Adipose tissue (tissue), 3 donors: ENCODE measurements around the gene TBC1D2. TPM values are rescaled to one million over a fixed set of nuclear protein-coding genes. Genes with fewer than 3 reads are reported as not detected.

Experiments
- H3K27ac ChIP-seq: one replicate; pipeline ENCODE4 v1.5.1; 2013; ENCODE audit warnings: low read depth, low read length
- WGBS, 3 donors: extraction: QIAGEN DNeasy Blood & Tissue Kit; methylation state at CpG; one replicate each; pipeline ENCODE4 v1.1.7; 2013; 5-methylcytosine and 5-hydroxymethylcytosine counted together
- polyA plus RNA-seq, 3 donors: library from polyadenylated mRNA; stranded (reverse); fragments of 200-250 nt; gene quantifications; one replicate each; pipeline ENCODE4 v1.2.3, GENCODE V29; 2013
- donor health status: healthy with polysubstance abuse.
- donor health status: Bipolar disorder and iron deficiency.
- donor health status: healthy.

Gene TBC1D2
- polyA plus RNA-seq, 3 donors = 2.6 to 6.9 (median 5.7) TPM

DNA sequence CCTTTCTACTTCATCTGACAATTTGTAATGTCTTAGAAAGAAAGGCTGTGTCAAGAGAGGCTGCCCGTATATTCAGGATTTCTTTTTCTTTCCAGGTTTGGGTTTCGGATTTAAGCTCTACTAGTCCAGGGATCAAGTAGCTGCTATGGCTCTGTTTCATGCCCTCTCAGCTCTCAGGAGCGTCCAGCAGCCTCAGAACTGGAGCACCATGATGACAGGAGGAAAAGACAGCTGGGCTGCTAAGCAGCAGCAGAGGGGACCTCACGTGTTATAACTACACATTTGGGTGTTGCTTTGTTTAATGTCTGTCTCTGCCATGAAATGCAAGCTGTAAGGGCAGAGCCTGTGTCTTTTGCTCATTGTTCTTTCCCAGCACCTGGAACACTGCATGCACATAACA lies 28.5 kb downstream of the TBC1D2 start:
- 90 to 92% (median 91%) methylated on average over 4 of the region's 4 CpGs for WGBS, 3 donors
- H3K27ac ChIP-seq = no peak overlapping the region

- WGBS, 3 donors = 23 to 45% (median 45%) methylated on average over 1 of the region's 1 CpG
Measured at GRCh38 chr9:98226516-98226915, 28.9 kb downstream of the TBC1D2 start.

GRCh38 chr9:98225015-98225442 lies 30.4 kb downstream of the TBC1D2 start:
- no peak overlapping the region for H3K27ac ChIP-seq
- WGBS, 3 donors = 87 to 91% (median 88%) methylated on average over 6 of the region's 6 CpGs

More at GRCh38 chr9:98226516-98226915, 28.9 kb downstream of the TBC1D2 start:
- H3K27ac ChIP-seq = no peak overlapping the region

GRCh38 chr9:98222885-98223691 lies 32.4 kb downstream of the TBC1D2 start:
- H3K27ac ChIP-seq = no peak overlapping the region
- 65 to 80% (median 65%) methylated on average over 5 of the region's 5 CpGs for WGBS, 3 donors

DNA sequence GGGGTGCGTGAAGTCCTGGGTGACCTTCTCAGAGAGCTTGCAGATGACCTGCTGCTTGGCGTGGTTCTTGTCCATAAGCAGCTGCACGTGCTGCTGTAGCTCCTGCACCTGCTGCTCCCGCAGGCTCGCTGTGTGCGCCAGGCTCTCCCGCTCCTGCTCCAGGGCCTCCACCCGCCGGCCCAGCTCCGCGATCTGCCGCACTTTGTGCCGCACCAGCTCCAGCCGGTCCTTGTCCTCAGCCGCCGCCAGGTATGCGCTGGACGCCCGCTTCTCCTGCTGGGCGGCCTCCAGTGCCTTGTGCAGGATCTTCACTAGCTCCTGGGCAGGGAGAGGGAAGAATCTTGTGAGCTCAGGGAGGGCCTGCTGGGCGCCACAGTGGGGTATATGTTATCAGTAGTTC lies 34.5 kb downstream of the TBC1D2 start:
- WGBS, 3 donors = 92 to 94% (median 94%) methylated on average over 21 of the region's 21 CpGs
- no peak overlapping the region for H3K27ac ChIP-seq

DNA sequence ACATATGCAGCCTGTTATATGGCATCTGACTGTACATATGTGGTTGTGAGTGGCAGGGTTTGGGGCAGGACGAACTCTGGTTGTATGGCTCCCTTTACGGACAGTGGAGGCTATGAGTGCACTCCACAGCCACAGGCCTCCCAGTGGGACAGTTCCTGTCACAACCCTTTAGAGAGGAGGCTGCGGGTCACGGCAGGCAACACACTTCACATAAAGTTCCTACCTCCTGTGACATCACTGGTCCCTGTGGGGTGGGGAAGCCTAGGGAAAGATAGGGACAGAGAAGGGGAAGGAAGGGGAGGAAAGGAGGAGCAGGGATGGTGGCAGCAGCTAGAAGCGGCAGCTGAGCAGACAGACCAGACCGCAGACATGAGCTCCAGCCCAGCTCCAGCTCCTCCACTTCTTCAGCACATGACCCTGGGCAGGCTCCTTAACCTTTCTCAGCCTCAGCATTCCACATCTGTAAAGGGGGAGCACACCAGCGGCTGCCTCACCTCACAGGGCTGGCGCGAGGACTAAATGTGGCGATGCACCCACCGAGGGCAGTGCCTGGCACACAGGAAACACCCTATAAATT lies 35.6 kb downstream of the TBC1D2 start:
- no peak overlapping the region for H3K27ac ChIP-seq
- WGBS, 3 donors = 94 to 96% (median 94%) methylated on average over 11 of the region's 11 CpGs

- no peak overlapping the region for H3K27ac ChIP-seq
Measured at GRCh38 chr9:98219364-98219716, 36.1 kb downstream of the TBC1D2 start.

GRCh38 chr9:98218562-98219363 lies 36.7 kb downstream of the TBC1D2 start:
- WGBS, 3 donors = 84 to 95% (median 91%) methylated on average over 11 of the region's 11 CpGs
- H3K27ac ChIP-seq = no peak overlapping the region

More at GRCh38 chr9:98219364-98219716, 36.1 kb downstream of the TBC1D2 start:
- 84 to 92% (median 86%) methylated on average over 7 of the region's 7 CpGs for WGBS, 3 donors

- H3K27ac ChIP-seq = no peak overlapping the region
- 82 to 100% (median 96%) methylated on average over 2 of the region's 2 CpGs for WGBS, 3 donors
Measured at GRCh38 chr9:98217255-98217654, 38.2 kb downstream of the TBC1D2 start.

DNA sequence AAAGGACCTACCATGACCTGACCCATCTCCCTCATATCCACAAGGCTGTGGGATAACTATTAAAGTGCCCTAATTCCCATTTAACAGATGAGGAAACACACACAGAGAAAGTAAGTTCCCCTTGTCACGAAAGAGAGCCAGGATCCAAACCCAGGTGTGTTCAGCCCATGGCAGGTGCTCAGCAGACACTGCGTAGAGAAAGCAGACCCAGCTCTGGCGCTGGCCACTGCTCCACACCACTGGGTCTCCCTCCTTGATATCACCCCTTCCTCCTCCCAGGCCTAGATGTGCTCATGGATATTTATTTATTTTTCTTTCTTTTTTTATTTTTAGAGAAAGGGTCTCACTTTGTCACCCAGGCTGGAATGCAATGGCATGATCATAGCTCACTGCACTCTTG lies 39.1 kb downstream of the TBC1D2 start:
- WGBS, 3 donors = 93 to 97% (median 94%) methylated on average over 3 of the region's 3 CpGs
- no peak overlapping the region for H3K27ac ChIP-seq

- H3K27ac ChIP-seq = no peak overlapping the region
- 73 to 83% (median 81%) methylated on average over 9 of the region's 9 CpGs for WGBS, 3 donors
Measured at GRCh38 chr9:98215821-98216220, 39.6 kb downstream of the TBC1D2 start.

DNA sequence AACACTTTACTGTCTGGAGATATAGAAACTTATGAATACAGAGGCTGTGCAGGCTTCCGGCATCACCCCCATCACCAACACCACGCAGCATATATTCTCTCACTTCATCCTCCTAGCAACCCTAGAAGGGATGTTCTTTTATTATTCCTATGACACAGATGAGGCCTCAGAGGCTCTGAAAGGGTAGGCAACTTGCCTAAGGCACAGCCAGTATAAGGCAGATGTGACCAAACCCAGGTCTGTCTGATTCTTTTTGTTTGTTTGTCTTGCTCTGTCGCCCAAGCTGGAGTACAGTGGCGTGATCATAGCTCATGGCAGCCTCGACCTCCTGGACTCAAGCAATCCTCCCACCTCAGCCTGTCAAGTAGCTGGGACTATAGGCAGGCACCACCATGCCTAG lies 40.2 kb downstream of the TBC1D2 start:
- H3K27ac ChIP-seq = no peak overlapping the region
- 81 to 89% (median 85%) methylated on average over 5 of the region's 5 CpGs for WGBS, 3 donors

GRCh38 chr9:98214811-98215210 lies 40.6 kb downstream of the TBC1D2 start:
- H3K27ac ChIP-seq = no peak overlapping the region
- 65 to 92% (median 81%) methylated on average over 6 of the region's 6 CpGs for WGBS, 3 donors

- WGBS, 3 donors = 93 to 99% (median 93%) methylated on average over 3 of the region's 3 CpGs
- no peak overlapping the region for H3K27ac ChIP-seq
Measured at GRCh38 chr9:98211260-98211659, 44.2 kb downstream of the TBC1D2 start.

GRCh38 chr9:98210435-98210834 lies 45.0 kb downstream of the TBC1D2 start:
- WGBS, 3 donors = 91 to 92% (median 92%) methylated on average over 9 of the region's 9 CpGs
- H3K27ac ChIP-seq = no peak overlapping the region

DNA sequence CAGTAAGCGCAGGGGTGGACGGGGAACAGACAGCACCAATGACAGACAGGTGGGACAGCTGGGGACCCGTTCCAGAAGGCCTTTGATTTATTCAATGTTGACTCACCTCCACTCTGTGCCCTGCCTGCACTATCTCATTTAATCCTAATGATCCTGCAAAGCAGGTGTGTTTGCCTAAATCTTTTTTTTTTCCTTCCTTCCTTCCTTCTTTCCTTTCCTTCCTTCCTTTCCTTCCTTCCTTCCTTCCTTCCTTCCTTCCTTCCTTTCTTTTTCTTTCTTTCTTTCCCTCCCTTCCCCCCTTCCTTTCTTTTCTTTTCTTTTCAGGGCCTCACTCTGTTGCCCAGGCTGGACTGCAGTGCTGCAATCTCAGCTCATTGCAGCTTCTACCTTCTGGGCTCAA lies 45.9 kb downstream of the TBC1D2 start:
- no peak overlapping the region for H3K27ac ChIP-seq
- WGBS, 3 donors = 80 to 85% (median 84%) methylated on average over 3 of the region's 3 CpGs

DNA sequence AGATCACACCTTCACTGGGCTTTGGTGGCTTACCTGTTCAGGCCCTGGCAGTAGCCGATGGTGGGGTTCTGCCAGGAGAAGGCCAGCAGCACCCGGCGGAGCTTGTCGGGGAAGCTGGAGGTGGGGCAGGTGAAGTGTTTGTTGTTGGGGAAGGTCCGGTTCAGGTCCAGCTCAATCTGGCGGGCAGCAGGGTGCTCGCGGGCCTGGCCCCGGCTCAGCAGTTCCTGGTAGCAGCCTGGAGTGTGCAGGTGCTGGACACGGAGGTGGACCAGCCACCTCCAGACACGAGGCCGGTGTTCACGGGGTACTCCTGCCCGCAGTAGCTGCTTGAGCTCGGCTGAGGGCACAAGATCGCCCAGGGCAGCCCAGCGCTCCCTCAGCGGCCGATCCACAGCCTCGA lies 46.8 kb downstream of the TBC1D2 start:
- H3K27ac ChIP-seq = no peak overlapping the region
- 94 to 96% (median 95%) methylated on average over 19 to 20 of the region's 20 CpGs for WGBS, 3 donors

GRCh38 chr9:98207606-98208005 lies 47.8 kb downstream of the TBC1D2 start:
- 82 to 92% (median 86%) methylated on average over 4 of the region's 4 CpGs for WGBS, 3 donors

GRCh38 chr9:98206754-98207153 lies 48.7 kb downstream of the TBC1D2 start:
- H3K27ac ChIP-seq = no peak overlapping the region
- WGBS, 3 donors = 29 to 51% (median 50%) methylated on average over 2 of the region's 2 CpGs

More at GRCh38 chr9:98207606-98208005, 47.8 kb downstream of the TBC1D2 start:
- no peak overlapping the region for H3K27ac ChIP-seq
